IPS-NIHi7 (cell line): ENCODE data around the gene PLPP1.

Experiments used
- DNase-seq: peaks from one replicate; pipeline ENCODE4 v3.0.0; 2012; ENCODE audit warnings: mixed read lengths; ENCODE audit errors: extremely low spot score

The PLPP1 gene

DNA sequence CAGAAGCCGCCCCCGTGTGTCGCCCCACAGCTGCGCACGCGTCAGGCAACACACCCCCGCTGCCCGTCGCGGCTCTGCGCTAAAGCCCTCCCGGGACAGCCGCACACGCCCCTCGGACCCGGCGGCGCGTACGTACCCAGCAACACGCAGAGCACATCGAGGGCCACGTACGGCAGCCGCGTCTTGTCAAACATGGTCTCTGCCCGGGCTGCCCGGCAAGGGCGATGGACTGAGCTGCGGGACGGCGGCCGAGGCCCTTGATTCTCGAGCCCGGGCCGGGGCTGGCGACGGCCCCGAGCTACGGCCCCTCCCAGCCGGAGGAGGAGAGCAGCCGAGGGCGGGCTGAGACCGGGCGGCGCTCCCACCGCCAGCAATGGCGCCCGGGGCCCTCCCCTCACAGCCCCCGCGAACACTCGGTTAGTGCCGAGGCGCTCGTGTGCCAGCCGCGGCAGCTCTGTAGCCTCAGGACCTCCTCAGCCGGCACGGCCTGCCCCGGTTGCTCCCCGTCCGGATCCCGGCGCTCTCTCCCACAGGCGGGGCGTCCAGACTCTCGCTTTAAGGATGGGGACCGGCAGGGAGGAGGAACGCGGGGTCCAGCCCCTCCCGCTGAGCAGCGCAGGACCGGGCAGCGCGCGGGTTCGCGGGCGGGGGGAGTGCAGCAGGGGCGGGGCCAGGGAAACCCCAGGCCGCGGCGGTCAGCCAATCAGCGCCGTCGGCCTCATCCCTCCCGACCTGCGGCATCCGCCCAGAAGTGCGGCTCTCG lies at the start of gene PLPP1:
PLPP1 (minus strand) TSS at position 529 of the 763 bp plus-strand sequence; CDS start at position 194, 335 bp downstream.
- peak; percentile 98 for DNase-seq

DNA sequence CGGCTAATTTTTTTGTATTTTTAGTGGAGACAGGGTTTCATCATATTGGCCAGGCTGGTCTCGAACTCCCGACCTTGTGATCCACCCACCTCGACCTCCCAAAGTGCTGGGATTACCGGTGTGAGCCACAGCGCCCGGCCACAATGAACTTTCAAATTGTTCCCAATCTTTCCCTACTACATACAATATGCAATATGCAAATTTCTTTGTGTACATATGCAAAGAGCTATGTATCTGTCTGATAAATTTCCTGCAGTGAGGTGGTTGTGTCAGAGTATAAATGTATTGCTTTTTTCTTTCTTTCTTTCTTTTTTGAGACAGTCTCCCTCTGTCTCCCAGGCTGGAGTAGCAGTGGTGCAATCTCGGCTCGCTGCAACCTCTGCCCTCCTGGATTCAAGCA lies 48.8 kb upstream of the PLPP1 start:
- no peak for DNase-seq

DNA sequence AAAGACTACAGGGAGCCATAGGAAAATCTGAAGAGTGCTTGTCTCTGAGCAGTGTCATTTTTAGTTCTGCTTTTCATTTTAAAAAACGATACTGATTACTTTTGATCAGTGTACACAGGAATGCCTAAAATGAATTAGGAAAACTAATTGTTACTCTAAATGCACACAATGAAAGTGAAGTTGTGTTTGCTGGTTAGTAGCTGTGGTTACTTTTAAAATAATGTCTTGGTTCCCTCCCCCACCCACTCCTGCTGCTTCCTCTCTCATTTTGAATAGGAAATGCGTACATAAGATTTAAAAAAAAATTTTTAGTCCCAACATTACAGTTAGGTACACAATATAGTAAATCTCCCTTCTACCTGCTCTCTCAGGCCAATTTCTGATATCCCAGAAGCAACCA lies 47.5 kb upstream of the PLPP1 start:
- DNase-seq: no peak

DNA sequence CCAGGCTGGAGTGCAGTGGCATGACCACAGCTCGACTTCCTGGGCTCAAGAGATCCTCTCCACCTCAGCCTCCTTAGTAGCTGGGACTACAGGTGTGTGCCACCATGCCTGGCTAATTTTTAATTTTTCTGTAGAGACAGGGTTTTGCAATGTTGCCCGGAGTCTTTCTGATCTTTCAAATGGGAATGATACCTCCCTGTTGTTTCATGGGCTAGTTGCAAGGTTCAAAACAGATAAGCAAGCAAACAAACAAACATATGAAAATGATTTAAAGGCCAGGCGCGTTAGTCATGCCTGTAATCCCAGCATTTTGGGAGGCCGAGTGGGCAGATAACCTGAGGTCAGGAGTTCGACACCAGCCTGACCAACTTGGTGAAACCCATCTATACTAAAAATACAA lies 45.3 kb upstream of the PLPP1 start:
- no peak for DNase-seq

DNA sequence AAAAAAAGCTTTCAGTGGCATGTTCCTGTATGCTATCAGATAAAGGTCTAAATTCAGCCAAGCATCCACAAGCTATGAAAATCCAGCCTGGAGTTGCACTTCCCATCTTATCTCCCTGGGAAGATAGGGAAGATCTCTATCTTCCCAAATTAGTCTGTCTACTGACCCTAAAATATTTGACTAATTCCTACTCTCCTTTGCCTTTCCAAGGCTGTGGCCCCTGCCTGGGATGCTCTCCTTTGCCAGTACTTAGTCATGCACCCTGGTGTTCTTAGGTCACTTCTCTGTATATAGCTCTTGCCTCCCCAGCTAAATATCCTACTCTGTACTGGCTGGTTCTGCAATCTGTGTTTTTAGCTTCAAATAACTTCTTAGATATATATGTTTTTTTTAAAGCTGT lies 44.0 kb upstream of the PLPP1 start:
- no peak for DNase-seq

DNA sequence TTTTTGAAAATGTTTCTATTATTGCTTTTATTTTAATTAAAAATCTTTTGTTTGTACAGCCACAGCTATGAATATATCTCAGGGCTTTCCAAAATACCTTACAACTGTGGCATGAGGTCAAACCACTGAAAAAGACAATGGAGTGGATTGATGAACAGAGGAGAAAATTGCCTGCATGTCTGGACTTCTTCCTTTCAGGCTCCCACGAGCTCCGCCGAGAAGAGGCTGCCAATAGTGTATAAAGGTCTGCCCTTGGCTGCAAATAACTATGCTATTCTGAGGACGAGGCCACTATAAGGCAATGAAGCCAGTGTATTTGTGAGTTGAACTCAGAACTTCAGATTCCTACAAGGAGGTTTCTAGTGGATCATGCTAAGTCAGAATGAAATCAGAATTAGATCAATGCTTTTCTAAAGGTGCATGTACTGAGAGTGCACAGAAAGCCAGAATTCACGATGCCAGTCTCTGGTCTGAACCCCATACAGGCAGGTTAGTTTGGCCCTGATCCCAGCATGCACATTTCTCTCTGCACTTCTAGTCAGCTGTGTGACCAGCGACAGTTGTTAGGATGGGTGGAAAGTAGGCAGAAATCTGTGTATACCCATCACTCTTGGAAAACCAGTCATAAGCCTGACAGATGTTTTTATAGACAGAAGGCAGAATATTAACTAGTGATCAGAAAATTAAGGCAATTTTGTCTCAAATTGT lies 42.7 kb upstream of the PLPP1 start:
- no peak for DNase-seq

DNA sequence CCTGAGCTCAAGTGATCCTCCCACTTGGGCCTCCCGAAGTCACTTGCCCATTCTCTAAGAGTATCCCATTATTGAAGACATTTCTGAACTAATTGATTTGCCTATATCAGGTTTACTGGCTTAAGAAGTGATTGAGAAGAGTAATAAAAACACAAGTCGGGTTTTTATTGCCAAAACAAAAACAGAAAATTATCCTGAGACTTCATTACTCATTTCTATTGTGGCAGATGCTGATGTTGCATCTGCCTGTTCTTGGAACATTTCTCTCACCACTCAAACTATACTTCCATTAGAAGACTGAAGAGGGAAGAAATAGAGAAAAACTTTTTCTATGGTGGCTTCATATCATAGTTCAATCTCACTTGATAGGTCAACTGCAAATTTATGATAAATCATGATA lies 41.9 kb upstream of the PLPP1 start:
- DNase-seq: no peak

DNA sequence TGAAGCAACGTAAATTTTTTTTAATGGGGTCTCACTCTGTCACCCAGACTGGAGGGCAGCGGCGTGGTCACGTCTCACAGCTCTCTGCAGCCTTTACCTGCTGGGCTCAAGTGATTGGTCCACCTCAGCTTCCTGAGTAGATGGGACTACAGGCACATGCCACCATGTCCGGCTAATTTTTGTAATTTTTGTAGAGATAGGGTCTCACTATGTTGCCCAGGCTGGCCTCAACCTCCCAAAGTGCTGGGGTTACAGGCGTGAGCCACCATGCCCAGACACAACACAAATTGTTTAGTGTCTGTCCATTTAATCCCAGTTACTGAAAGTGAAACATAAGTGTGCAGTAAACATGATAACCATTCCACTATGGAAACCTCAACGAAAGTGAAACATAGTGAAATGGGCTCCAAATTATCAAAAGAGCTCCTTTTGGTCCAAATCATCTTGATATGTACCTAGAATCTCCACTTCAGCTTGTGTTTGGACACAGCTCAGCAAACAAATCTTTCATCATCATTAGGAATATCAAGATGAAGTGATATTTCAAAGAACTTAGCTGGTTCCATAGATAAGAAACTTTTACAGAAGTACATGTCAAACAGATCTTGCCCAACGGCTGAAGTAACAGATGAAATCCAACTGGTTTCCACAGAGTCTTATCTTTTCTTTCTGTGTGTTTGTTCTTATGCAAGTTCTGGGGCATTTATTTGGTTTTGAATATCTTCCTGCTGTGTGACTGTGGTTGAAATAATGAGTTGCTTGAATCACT lies 41.2 kb upstream of the PLPP1 start:
- no peak for DNase-seq

DNA sequence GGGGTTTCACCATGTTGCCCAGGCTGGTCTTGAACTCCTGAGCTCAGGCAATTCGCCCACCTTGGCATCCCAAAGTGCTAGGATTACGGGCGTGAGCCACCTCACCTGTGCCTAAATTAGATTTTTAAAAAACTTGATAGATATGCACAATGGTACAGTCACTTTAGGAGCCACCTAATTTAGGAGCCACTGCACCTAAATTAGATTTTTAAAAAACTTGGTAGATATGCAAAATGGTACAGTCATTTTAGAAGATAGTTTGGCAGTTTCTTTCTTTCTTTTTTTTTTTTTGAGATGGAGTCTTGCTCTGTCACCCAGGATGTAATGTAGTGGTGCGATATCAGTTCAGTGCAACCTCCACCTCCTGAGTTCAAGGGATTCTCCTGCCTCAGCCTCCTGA lies 37.8 kb upstream of the PLPP1 start:
- DNase-seq: no peak

DNA sequence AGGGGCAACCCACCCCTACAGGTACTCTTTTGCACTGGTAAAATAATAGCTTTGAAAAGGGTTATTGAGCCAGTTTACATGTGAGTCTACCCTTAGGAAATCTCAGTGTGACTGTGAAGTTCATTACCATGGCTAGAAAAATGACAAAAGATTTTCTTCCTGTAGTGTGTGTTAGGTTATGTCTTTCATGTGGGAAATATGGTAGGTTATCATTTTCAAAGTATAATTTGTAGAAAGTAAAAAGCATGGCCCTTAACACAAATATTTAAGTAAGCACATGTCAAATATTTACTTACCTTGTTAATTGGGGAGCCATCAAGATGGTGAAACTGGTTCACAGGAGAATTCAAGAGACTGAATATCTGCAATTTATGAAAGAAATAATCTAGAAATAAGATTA lies 37.3 kb upstream of the PLPP1 start:
- no peak for DNase-seq

DNA sequence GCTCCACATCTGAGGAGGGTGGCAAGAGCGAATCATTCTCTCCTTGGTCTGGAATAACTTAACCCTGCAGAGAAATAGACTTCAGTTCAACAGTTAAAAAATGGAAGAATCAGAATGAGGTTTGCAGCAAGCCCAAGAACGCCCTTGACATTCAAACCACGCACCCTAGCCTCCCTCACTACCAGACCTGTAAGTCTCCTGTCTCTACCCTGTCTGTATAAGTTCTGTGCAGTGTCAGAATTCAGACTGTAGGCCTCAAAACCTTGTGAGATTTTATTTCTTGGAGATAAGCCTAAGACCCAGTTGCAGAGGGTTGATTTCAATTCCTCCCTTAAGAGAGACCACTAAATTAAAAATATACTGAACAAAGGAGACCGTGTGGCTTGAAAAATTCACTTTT lies 35.8 kb upstream of the PLPP1 start:
- DNase-seq: no peak

DNA sequence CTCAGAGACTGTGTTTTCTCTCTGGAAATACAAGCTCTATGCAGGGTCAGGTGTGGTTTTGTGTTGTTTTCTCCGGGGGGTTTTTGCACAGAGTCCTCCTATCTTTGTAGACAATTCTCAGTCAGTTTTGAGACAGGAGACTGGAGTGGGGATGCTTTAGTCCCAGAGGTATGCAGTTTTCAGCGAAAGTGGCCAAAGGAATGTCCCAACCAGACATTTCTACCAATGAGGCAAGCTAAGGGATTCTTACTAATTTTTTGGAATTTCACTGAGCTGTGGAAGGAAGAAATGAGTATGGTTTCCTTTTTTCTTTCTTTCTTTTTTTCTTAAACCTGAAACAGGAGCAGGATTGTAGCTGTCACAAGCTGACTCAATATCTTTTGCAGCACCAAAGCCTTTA lies 35.3 kb upstream of the PLPP1 start:
- no peak for DNase-seq

DNA sequence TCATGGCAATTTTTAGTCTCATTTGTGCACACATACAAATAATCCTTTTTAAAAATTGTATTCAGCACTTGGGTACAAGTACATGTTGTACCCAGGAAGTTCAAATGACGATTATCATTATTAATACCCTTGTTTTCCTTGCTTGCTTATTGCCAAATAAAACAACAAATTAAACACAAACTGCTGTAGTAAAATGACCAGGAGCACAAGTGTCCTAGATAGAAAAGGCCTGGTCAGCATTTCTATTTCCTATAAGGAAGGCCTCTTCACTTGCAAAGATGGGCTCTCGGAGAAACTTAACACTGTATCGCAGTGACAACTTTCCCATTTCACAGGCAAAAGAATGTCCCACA lies 34.7 kb upstream of the PLPP1 start:
- DNase-seq: no peak

DNA sequence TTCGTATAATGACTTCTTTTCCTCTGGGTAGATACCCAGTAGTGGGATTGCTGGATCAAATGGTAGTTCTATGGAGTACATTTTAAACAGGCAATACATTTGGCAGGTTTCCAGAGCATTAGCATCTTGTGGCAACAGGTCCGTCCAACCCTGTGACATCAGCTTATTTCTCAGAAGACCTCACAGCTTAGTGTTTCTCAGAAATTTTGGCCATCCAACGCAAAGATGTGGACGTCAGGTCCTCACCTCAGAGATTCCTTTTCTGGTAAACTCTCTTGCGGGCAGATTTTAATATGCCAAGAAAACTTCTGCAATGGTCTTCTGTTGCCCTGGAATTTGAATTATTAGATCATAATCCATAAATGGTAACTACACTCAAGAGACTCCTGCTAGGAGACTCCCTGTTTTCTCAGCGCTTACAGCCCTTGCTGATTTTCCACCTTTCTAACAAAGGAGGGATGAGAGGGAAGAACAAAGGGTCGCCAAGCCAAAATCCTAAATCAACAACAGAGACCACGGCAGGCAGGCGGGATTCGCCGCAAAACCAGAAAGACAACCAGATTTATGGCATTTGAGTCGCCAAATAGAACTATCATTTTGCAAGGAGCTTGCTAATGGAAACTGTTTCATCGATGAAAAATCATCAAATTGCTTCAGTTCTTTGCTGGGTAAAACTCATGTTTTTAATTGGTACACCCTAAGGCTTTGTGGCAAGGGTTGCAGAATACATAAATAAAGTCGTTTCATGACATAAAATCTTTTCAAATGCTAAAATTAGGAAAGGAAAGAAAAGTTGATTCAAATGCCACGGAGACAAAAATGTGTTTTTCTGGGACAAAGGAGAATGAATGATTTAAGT lies 34.1 kb upstream of the PLPP1 start:
- no peak for DNase-seq

DNA sequence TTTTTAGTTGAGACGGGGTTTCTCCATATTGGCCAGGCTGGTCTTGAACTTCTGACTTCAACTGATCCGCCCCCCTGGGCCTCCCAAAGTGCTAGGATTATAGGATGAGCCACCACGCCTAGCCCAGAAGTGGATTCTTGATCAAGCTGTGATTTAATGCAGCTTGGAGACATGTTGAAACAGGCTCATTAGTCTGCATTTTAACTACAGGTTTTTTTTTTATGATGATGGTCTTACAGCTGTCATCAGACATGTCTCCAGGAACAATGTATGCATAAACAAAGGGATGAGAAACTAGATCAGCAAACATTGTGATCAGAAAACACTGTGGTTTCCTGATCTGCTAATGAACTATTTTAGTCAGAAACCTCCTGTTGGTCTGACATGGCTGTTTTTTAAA lies 30.0 kb upstream of the PLPP1 start:
- DNase-seq: no peak

DNA sequence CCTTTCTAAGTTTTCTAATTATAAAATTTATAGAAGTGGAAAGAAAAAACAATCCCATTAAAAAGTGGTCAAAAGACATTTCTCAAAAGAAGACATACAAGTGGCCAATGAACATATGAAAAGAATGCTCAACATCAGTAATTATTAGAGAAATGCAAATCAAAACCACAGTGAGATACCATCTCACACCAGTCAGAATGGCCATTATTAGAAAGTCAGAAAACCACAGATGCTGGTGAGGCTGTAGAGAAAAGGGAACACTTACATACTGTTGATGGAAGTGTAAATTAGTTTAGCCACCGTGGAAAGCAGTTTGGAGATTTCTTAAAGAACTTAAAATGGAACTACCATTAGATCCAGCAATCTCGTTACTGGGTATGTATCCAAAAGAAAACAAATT lies 23.7 kb upstream of the PLPP1 start:
- no peak for DNase-seq

DNA sequence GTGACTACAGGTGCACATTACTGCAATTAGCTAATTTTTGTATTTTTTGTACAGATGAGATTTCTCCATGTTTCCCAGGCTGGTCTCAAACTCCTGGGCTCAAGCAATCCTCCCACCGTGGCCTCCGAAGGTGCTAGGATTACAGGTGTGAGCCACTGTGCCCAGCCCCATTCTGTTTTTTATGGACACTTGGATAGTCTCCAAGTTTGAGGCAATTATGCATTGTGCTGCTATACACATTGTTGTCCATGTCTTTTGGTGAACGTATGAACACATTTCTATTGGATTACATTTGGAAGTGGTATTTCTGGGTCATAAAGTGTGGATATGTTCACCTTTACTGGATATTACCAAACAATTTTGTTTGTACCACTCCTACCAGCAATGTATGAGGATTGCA lies 22.4 kb upstream of the PLPP1 start:
- no peak for DNase-seq

DNA sequence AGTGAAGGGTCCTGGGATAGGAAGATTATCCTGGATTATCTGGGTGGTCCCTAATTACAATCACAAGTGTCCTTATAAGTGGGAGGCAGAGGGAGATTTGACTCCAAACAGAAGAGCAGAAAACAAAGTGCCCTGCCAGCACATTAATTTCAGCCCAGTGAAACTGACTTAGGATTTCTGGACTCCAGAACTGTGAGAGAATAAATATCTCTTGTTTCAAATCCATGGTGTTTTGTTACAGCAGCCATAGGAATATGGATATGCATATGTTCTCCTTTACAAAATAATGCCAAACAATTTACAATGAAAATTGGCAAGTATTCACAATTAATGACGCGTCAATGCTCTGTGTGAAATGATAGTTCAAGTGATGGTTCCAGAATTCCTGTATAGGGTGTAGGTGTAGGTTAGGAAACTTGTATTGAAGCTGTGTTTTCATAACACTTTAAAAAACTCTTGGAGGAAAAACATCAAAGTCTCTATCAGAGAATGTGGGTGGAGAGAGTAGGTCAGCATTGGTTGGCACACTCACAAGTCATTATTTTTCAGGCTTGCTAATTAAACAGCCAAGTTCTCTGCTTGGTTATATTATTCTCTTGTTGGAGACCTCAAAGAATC lies 19.9 kb upstream of the PLPP1 start:
- no peak for DNase-seq

DNA sequence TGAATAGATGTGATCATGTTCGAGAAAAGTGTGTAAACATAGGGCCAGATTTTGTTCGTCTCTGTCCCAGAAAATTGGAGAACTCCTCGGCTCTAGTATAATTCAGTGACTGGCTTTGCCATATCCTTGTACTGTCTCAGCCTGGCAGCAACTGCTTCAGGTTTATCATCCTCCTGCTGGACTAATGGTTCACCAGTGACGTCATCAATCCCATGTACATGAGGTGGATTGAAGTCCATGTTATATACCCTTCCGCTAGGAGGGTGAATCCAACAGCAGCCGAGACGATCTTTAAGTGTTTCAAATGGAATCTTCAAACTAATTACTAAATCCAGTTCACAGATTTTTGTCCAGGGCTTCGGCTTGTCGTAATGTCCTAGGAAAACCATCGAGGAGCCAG lies 17.1 kb upstream of the PLPP1 start:
- no peak for DNase-seq

DNA sequence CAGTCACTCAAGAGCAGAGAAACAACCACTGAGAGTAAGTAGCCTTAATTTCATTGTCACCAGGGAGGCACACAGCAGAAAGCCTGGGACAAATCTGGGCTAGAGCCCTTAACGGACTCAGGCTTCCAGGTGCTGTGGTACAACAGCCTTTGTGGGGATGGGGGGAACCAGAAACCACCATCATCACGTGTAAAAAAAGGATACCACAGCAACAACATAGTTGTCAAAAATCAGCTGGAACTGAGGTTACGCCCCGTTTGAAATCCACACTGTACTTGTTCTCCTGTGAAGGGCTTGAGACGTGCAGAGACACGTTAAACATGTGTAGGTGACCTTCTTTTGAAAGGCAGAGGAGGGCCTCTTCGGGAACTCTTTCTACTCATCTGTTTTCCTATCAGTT lies 16.6 kb upstream of the PLPP1 start:
- no peak for DNase-seq

DNA sequence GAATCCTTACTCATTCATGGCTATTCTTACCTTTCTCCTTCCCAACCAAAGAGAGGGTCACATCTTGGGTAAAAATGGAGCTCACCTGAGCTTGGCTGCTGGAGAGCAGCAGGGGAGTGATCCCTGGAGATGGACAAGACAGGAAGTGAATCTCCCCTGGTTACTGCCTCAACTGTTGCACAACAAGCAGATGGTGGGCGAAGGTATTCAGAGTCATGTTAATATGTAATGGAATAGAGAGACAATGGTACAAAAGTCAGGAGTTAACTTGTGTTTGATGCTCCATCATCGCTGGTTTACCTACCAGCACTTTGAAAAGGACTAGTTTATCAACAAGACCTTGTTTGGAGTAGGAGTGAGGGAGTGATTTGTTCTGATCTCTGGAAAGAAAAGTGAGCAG lies 13.0 kb upstream of the PLPP1 start:
- no peak for DNase-seq

DNA sequence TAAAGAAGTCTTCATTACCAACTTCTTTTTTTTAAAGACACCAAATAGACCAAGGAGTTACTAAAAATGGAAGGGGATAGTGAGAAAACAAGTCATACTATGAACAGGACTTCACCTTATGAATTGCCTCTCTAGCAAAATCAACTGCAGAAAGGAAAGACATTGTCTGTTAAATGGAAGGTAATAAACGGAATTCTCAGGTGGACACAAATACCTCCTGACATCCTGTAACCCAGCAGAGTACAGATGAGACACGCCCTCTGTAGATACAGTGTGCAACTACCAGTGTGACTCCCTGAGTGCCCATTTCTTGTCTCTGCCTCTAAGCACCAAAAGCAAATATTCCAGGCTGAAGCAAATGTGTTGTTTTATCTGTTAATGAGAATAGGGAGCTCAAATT lies 12.2 kb upstream of the PLPP1 start:
- no peak for DNase-seq
